ENCODE data around the gene SNRPA1. TPM values are rescaled to one million over a fixed set of nuclear protein-coding genes. Genes with fewer than 3 reads are reported as not detected.

The SNRPA1 gene
- total RNA-seq, 2 donors from 2014 or later = 21.4 to 24.9 TPM

DNA sequence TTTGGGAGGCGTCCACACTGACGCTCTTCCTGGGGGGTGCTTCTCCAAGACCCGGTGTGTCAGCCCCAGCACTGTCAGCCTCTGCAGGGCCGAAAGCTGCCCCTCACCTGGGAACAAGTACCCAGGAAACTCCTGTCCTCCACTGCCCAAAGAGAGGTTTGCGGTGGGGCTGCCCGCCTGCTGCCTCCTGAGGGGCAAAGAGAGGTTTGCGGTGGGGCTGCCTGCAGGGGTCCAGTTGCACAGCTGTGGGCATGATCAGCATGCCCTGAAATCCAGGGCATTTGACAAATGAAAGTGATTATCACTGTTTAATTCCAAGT, 15.1 kb upstream of the SNRPA1 start:
- Histone ChIP-seq H3K27ac (no peak overlapping the region), H3K9me3 (no peaks in the 10 kb centered on the region), H3K4me1 (no peaks in the 10 kb centered on the region), H3K4me3 (no peak overlapping the region), H3K27me3 (no peaks in the 10 kb centered on the region), H3K36me3 (no peaks in the 10 kb centered on the region)
- TF ChIP-seq, protein P1, sequence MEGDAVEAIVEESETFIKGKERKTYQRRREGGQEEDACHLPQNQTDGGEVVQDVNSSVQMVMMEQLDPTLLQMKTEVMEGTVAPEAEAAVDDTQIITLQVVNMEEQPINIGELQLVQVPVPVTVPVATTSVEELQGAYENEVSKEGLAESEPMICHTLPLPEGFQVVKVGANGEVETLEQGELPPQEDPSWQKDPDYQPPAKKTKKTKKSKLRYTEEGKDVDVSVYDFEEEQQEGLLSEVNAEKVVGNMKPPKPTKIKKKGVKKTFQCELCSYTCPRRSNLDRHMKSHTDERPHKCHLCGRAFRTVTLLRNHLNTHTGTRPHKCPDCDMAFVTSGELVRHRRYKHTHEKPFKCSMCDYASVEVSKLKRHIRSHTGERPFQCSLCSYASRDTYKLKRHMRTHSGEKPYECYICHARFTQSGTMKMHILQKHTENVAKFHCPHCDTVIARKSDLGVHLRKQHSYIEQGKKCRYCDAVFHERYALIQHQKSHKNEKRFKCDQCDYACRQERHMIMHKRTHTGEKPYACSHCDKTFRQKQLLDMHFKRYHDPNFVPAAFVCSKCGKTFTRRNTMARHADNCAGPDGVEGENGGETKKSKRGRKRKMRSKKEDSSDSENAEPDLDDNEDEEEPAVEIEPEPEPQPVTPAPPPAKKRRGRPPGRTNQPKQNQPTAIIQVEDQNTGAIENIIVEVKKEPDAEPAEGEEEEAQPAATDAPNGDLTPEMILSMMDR (IDR thresholded peaks at IDR 0.05) = no peak
- DNase-seq (ENCODE audit: low spot score) = no peak

DNA sequence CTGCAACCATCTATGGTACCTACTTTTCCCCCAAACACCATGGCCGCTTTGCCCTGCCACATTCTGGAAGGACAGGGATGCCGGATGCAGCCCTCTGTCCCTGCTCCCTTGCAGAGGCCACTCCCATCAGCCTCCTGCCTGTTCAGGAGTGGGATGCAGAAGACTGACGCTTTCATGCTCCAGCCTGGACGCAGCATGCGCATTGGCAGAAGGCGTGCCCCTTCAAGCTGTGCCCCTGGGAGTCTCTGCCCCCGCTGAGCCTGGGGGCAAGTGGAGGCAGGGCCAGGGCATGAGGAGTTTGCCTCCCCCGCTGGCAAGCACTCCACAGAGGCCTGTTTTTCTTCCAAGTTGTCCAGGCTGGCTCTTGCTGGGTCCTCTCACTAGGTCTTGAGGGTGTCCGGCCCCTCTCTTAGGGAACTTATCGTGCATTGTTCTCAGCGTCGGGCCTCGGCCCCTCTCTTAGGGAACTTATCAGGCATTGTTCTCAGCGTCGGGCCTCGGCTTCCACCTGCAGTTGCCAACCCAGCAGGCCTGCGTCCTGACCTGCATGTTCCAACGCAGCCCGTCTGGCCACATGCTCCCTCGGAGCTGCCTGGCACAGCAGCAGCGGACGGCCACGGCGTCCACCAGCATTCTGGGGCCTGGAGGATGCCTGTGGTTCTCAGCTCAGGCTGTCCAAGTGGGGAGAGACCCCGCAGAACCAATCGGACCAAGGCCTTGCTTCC, 14.6 kb upstream of the SNRPA1 start:
- no peaks in the 10 kb centered on the region for H3K9me3 ChIP-seq
- no peak overlapping the region for H3K27ac ChIP-seq
- DNase-seq (ENCODE audit: low spot score) = no peak
- H3K36me3 ChIP-seq = no peaks in the 10 kb centered on the region
- H3K4me3 ChIP-seq = no peak overlapping the region
- TF ChIP-seq, protein P1 (IDR thresholded peaks at IDR 0.05) = no peak
- H3K27me3 ChIP-seq = no peaks in the 10 kb centered on the region
- no peaks in the 10 kb centered on the region for H3K4me1 ChIP-seq

DNA sequence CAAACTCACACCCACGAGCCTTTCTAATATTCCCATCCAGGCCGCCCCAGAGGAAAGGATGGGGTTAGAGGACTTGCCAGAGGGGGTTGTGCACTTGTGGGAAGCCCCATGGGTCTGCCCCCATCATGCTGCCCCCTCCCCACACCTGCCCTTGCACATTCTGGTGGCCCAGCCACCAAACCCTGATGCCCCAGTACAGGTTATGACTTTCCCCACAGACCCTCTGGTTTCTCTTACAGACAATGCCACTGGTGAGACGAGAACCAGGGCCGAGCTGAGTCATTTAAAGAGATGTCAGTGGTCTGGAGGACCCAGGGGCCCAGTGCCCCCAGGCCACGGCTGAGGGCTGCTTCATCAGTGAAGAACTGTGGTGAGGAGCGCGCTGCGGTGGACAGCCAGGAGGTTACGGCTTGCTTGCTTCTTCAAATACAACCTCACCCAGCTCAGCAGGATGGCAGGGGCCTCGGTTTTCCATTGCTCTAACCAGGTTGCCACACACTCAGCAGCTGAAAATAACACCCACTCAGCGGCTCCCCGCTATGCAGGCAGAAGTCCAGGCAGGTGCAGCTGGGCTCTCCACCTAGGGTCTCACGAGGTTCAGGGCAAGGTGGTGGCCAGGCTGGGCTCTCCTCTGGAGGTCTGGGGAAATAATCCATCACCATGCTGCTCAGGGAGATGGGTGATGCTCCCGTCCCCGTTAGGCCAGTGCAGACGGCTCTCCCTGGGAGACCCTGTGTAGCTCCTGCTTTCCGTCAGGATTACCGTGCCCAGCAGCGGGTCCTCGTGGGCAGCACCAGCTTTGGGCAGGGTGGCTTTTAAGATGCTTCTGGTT, 13.8 kb upstream of the SNRPA1 start:
- Histone ChIP-seq H3K27ac (no peak overlapping the region), H3K4me3 (no peak overlapping the region), H3K36me3 (no peaks in the 10 kb centered on the region), H3K27me3 (no peaks in the 10 kb centered on the region), H3K4me1 (no peaks in the 10 kb centered on the region), H3K9me3 (no peaks in the 10 kb centered on the region)
- TF ChIP-seq, protein P1 (IDR thresholded peaks at IDR 0.05) = no peak
- no peak for DNase-seq (ENCODE audit: low spot score)

DNA sequence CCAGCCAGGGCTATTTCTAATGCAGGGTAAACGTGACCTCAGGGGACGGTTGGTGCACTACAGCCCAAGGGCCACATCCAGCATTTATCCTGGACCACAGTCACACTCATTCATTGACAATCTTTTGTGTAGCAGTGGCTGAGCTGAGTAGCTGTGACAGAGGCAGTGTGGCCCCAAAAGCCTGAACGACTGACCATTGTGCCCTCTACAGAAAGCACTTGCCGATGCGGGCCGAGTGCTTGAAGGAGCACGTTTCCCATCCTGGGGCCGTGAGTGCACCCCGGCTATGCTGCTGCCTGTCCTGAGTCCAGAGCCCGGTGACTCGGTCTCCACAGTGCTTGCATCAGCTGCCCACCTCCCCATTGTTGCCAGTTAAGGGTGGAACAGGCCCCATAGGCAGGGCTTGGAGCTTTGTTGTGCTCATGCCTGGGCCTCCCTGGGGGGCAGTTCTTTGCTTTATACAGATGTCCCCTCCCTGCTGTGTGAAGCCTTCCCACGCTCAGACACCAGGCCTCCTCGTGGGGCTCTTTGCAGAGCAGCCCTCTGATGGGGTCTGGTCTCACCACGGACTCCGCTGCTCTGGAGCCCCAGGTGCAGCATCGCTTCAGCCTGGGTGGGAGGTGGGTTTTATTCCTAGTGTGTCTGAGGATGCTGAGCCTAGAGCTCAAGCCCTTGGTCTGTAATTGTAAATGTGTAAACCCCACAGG, 13.0 kb upstream of the SNRPA1 start:
- H3K4me1 ChIP-seq = no peaks in the 10 kb centered on the region
- no peaks in the 10 kb centered on the region for H3K36me3 ChIP-seq
- H3K27ac ChIP-seq = no peak overlapping the region
- no peak overlapping the region for H3K4me3 ChIP-seq
- no peaks in the 10 kb centered on the region for H3K9me3 ChIP-seq
- H3K27me3 ChIP-seq = no peaks in the 10 kb centered on the region
- TF ChIP-seq, protein P1 (IDR thresholded peaks at IDR 0.05) = no peak
- no peak for DNase-seq (ENCODE audit: low spot score)

DNA sequence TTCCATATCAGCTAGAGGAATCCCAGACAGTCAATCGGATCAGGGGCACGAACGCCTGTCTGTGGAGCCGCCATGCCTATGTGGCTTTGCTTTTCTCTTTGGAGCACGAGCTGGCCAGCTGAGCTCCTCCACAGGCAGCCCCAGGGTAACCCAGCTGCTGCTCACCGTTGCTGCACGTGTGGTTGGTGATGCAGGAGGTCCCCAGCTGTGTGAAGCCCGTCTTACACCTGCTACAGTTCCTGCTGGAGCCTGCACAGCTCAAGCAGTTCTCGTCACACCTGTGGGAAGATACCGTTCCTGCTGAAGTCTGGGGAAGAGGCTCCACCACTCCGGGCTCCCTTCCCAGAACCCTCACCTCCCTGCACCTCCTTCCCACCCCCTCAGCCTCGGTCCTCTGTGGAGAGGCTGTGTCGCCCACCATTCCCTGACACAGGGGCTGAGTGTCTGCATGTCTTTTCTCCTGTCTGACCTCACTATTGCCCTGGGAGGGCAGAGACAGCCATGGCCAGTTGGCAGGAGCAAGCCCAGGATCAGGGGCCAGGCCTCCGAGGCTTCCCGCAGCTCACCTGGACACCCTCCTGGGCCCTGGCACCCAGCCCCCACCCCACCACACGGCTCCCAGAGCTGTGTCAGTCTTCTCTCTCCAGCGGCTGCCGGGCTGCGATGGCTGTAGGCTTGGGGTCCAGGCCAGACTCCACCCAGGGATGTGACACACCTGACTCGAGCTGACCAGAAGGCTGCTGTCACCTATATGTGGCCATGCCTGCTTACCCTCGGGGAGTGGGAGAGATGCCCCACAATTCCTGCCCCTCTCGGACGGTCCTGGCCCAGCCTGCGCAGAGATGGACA, 12.2 kb upstream of the SNRPA1 start:
- Histone ChIP-seq H3K36me3 (no peaks in the 10 kb centered on the region), H3K9me3 (no peaks in the 10 kb centered on the region), H3K4me1 (no peaks in the 10 kb centered on the region), H3K27ac (no peak overlapping the region), H3K27me3 (no peaks in the 10 kb centered on the region), H3K4me3 (no peak overlapping the region)
- TF ChIP-seq, protein P1 (IDR thresholded peaks at IDR 0.05) = no peak
- DNase-seq (ENCODE audit: low spot score) = peak; percentile 50
